Neuronal stem cell (in vitro differentiated cells): ENCODE results near the gene DPP6.

Experiments
- DNase-seq: peaks from one replicate; pipeline ENCODE4 v3.0.0-alpha.2; 2013; ENCODE audit warnings: low spot score
- H2AFZ ChIP-seq: one replicate; pipeline ENCODE4 v1.6.1; 2013; ENCODE audit warnings: mild to moderate bottlenecking, low read length, inconsistent platforms
- H2AK5ac ChIP-seq: 2 replicates; pipeline ENCODE4 v1.6.1; 2013; ENCODE audit warnings: low read depth, mild to moderate bottlenecking, inconsistent platforms, low read length, moderate library complexity, mixed read lengths
- H2BK120ac ChIP-seq: 2 replicates; pipeline ENCODE4 v1.6.1; 2013; ENCODE audit warnings: low read depth, mild to moderate bottlenecking, inconsistent platforms, low read length, moderate library complexity, mixed read lengths
- H2BK12ac ChIP-seq: one replicate; pipeline ENCODE4 v1.6.1; 2013; ENCODE audit warnings: low read length, inconsistent platforms
- H2BK15ac ChIP-seq: 2 replicates; pipeline ENCODE4 v1.6.1; 2013; ENCODE audit warnings: mild to moderate bottlenecking, low read length, inconsistent platforms, mixed read lengths
- H2BK5ac ChIP-seq: one replicate; pipeline ENCODE4 v1.6.1; 2013; ENCODE audit warnings: inconsistent platforms, mild to moderate bottlenecking, low read length, moderate library complexity
- H3K14ac ChIP-seq: one replicate; pipeline ENCODE4 v1.6.1; 2013; ENCODE audit warnings: low read length, inconsistent platforms
- H3K18ac ChIP-seq: 2 replicates; pipeline ENCODE4 v1.6.1; 2013; ENCODE audit warnings: low read length, inconsistent platforms
- H3K23ac ChIP-seq: 2 replicates; pipeline ENCODE4 v1.6.1; 2013; ENCODE audit warnings: low read depth, mild to moderate bottlenecking, mixed read lengths, low read length, inconsistent platforms; ENCODE audit not compliant: poor library complexity
- H3K27ac ChIP-seq: replicated peaks from 3 replicates; pipeline ENCODE4 v1.5.1; 2013; ENCODE audit warnings: low read length, inconsistent platforms
- H3K27me3 ChIP-seq, 3 experiments: 2 replicates each; pipeline ENCODE4 v1.6.1; 2013; ENCODE audit warnings: low read length in 3 of 3, mild to moderate bottlenecking in 2 of 3, inconsistent platforms in 1 of 3, low read depth in 1 of 3, mixed read lengths in 1 of 3, moderate library complexity in 1 of 3; ENCODE audit not compliant: control insufficient read depth in 3 of 3, insufficient read depth in 3 of 3
- H3K36me3 ChIP-seq, 2 donors: replicated peaks in 1 of 2; 2 replicates each; pipeline ENCODE4 v1.6.1; 2013; ENCODE audit warnings: low read length in 2 of 2; ENCODE audit not compliant: control insufficient read depth in 2 of 2, insufficient read depth in 2 of 2
- H3K4ac ChIP-seq: 2 replicates; pipeline ENCODE4 v1.6.1; 2013; ENCODE audit warnings: inconsistent platforms, mild to moderate bottlenecking, low read length, moderate library complexity
- H3K4me1 ChIP-seq, 2 donors: 1 replicate in 1 of 2; 2 replicates in 1 of 2; pipeline ENCODE4 v1.6.1; 2013; ENCODE audit warnings: low read length in 2 of 2, low read depth in 1 of 2; ENCODE audit not compliant: control insufficient read depth in 2 of 2, insufficient read depth in 1 of 2
- H3K4me2 ChIP-seq: one replicate; pipeline ENCODE4 v1.6.1; 2013; ENCODE audit warnings: mild to moderate bottlenecking, low read length, inconsistent platforms; ENCODE audit not compliant: insufficient read depth, poor library complexity, severe bottlenecking
- H3K4me3 ChIP-seq, 2 donors: 2 replicates each; pipeline ENCODE4 v1.5.1; 2013; ENCODE audit warnings: low read length in 2 of 2, mild to moderate bottlenecking in 2 of 2, inconsistent platforms in 1 of 2, moderate library complexity in 1 of 2
- H3K79me1 ChIP-seq: one replicate; pipeline ENCODE4 v1.6.1; 2013; ENCODE audit warnings: low read depth, mild to moderate bottlenecking, inconsistent platforms, low read length, moderate library complexity
- H3K9ac ChIP-seq: one replicate; pipeline ENCODE4 v1.6.1; 2013; ENCODE audit warnings: mild to moderate bottlenecking, low read depth, low read length, inconsistent platforms; ENCODE audit not compliant: poor library complexity
- H3K9me3 ChIP-seq, 2 donors: replicated peaks in 1 of 2; 2 replicates each; pipeline versions ENCODE3 to v1.6.1; 2013; ENCODE audit warnings: low read length in 2 of 2, mild to moderate bottlenecking in 2 of 2, inconsistent platforms in 1 of 2, low read depth in 1 of 2, mixed read lengths in 1 of 2, moderate library complexity in 1 of 2; ENCODE audit not compliant: control insufficient read depth in 2 of 2, insufficient read depth in 1 of 2
- H4K8ac ChIP-seq: one replicate; pipeline ENCODE4 v1.6.1; 2013; ENCODE audit warnings: low read depth, mild to moderate bottlenecking, inconsistent platforms, low read length, moderate library complexity
- H4K91ac ChIP-seq: one replicate; pipeline ENCODE4 v1.6.1; 2013; ENCODE audit warnings: low read length, low read depth, mild to moderate bottlenecking, inconsistent platforms; ENCODE audit not compliant: poor library complexity
- WGBS, 2 donors: extraction: QIAGEN DNeasy Blood & Tissue Kit; methylation state at CpG; one replicate each; pipeline ENCODE4 v1.1.7; 2013; ENCODE audit warnings: missing lambda C conversion rate in 2 of 2, mixed read lengths in 1 of 2; ENCODE audit not compliant: insufficient read length in 2 of 2, insufficient replicate concordance in 1 of 2; ENCODE audit errors: extremely low coverage in 2 of 2; 5-methylcytosine and 5-hydroxymethylcytosine counted together

The DPP6 gene

DNA sequence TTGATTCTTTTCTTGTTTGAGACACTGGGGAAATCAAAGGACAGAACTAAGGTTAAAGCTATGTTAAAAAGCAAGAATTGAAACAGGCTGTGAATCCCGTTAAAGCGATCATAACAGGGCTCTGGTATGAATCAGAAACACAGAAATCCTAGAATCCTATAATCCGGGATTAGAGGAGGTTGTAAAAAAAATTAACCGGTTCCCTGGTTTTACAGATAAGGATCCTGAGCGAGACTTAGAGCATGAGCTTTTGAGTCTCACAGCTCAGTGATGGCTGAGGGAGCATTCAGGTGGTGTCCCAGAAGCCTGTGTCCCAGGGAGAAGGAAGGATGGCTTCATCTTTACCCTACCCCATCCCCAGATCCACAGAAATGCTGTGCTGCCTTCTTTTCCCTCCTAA is 489.4 kb downstream of the DPP6 start:
- Histone ChIP-seq H2BK5ac (no peak overlapping the region), H4K91ac (no peak overlapping the region), H3K9ac (no peak overlapping the region), H2BK12ac (no peak overlapping the region), H4K8ac (no peak overlapping the region), H3K79me1 (no peaks in the 10 kb centered on the region), H3K27me3 (no peaks in the 10 kb centered on the region), H2AK5ac (no peak overlapping the region), H2BK15ac (no peak overlapping the region), H3K4me1 (no peaks in the 10 kb centered on the region), H2BK120ac (no peak overlapping the region), H3K9me3 (no peaks in the 10 kb centered on the region), H3K18ac (no peak overlapping the region), H3K4me2 (no peak overlapping the region), H3K4ac (no peak overlapping the region), H3K36me3 (no peaks in the 10 kb centered on the region), H2AFZ (no peak overlapping the region), H3K14ac (no peak overlapping the region), H3K4me3 (no peak overlapping the region), H3K23ac (no peak overlapping the region), H3K27ac (no peak overlapping the region)
- no CpG with 5 or more reads among the region's 5 CpGs for WGBS, 2 donors
- no peak for DNase-seq

DNA sequence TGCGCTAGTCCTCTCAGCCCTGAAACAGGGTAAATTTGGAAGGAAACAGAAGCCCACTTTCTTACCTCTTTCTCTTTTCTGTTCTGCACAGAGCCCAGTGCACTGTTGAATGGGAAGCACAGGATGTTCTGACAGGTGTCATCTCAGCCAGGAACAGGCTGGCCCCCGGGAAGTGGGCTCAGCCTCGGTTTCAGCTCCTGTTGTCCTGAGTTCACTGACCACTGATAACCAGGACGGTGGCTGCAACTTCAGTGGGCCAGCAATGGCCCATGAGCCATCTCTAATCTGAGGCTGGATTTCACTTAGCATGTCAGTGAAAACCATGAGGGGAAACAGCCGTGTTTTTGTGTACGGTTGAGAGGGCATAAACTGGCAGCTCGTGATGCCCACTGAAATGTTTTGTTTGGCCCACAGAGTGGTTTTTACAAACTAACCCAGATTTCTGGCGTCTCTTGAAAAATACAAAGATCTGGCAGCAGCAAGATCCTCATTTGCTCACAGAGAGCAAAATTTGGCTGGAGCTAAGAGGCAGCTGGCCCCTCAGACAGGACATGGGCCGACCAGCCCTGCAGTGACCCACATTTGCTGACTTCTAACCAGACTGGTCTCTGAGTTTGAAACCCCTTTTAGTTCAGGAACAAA is 494.9 kb downstream of the DPP6 start:
- no peak overlapping the region for H2AK5ac ChIP-seq
- no peak overlapping the region for H4K8ac ChIP-seq
- H3K4me2 ChIP-seq, result no peak overlapping the region
- H2BK5ac ChIP-seq, result no peak overlapping the region
- H3K27ac ChIP-seq, result no peak overlapping the region
- H3K9me3 ChIP-seq, result no peaks in the 10 kb centered on the region
- no peaks in the 10 kb centered on the region for H3K79me1 ChIP-seq
- H3K18ac ChIP-seq, result no peak overlapping the region
- H3K23ac ChIP-seq, result no peak overlapping the region
- no peak overlapping the region for H3K4me3 ChIP-seq
- H3K4ac ChIP-seq, result no peak overlapping the region
- no peak overlapping the region for H2BK120ac ChIP-seq
- DNase-seq, result no peak
- no peak overlapping the region for H2BK12ac ChIP-seq
- no peak overlapping the region for H3K9ac ChIP-seq
- peak overlapping the region; percentile 29 for H2AFZ ChIP-seq
- no peak overlapping the region for H3K14ac ChIP-seq
- H3K36me3 ChIP-seq, result no peaks in the 10 kb centered on the region
- H3K27me3 ChIP-seq, result no peaks in the 10 kb centered on the region
- H2BK15ac ChIP-seq, result no peak overlapping the region
- WGBS, 2 donors, result no CpG with 5 or more reads among the region's 9 CpGs
- no peak overlapping the region for H4K91ac ChIP-seq
- H3K4me1 ChIP-seq, result no peaks in the 10 kb centered on the region

DNA sequence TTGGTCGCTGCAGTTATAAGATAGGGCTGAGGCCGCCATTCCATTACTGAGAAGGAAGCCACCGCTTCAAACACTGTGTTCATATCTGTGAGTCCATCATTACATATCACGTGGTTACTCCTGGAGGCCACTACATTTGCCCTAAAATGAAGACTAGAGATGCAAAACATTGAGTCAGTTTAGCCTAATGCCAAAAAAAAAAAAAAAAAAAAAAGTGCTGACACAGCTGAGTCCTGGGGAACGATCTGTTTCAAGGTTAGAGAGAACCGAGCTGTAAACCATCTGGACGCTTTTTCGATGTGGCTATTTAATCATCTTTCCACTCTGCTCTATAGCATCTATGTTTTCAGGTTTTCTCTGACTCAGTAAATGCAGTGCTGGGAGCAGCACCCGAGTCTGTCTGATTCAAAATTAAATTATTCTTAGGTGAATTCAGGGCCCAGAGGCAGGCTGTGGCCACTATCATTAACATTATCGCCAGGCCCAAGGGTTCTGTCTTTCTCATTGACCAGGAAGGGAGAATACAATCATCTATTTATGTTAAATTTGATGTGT is 501.6 kb downstream of the DPP6 start:
- no peak overlapping the region for H4K91ac ChIP-seq
- H3K23ac ChIP-seq, result no peak overlapping the region
- H3K4me3 ChIP-seq, result no peak overlapping the region
- H3K36me3 ChIP-seq, result no peaks in the 10 kb centered on the region
- H3K4me1 ChIP-seq, result no peaks in the 10 kb centered on the region
- H2BK12ac ChIP-seq, result no peak overlapping the region
- no peak overlapping the region for H3K27ac ChIP-seq
- WGBS, 2 donors, result no CpG with 5 or more reads among the region's 10 CpGs
- H2BK15ac ChIP-seq, result no peak overlapping the region
- no peak overlapping the region for H3K18ac ChIP-seq
- H2AK5ac ChIP-seq, result no peak overlapping the region
- no peak overlapping the region for H2BK5ac ChIP-seq
- H2AFZ ChIP-seq, result no peak overlapping the region
- no peak overlapping the region for H3K4ac ChIP-seq
- no peaks in the 10 kb centered on the region for H3K79me1 ChIP-seq
- peaks cover 0 to 2% of the 10 kb centered on the region in 2 donors for H3K9me3 ChIP-seq
- no peak overlapping the region for H3K14ac ChIP-seq
- no peak for DNase-seq
- H4K8ac ChIP-seq, result no peak overlapping the region
- H2BK120ac ChIP-seq, result no peak overlapping the region
- no peak overlapping the region for H3K4me2 ChIP-seq
- H3K9ac ChIP-seq, result no peak overlapping the region
- H3K27me3 ChIP-seq, result no peaks in the 10 kb centered on the region

DNA sequence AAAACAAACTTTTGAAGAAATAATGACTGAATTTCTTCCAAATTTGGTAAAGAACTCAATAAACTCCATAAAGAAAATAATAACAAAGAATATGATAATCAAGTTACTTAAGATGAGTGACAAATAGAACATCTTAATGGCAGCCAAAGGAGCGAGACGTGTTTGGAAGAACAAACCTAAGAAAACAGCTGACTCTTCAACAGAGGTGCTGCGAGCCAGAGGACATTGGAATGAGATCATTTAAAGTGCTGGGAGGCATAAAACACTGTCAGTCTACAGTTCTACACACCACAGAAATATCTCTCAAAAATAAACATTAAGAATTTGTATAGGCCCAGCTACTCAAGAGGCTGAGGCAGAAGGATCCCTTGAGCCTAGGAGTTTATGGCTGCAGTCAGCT is 507.3 kb downstream of the DPP6 start:
- Histone ChIP-seq H2BK120ac (no peak overlapping the region), H3K79me1 (no peaks in the 10 kb centered on the region), H2AFZ (no peak overlapping the region), H3K4ac (no peak overlapping the region), H3K4me1 (no peaks in the 10 kb centered on the region), H3K27ac (no peak overlapping the region), H3K18ac (no peak overlapping the region), H3K9ac (no peak overlapping the region), H3K9me3 (peaks cover 0 to 2% of the 10 kb centered on the region in 2 donors), H2BK12ac (no peak overlapping the region), H2BK15ac (no peak overlapping the region), H3K36me3 (no peaks in the 10 kb centered on the region), H2BK5ac (no peak overlapping the region), H3K4me3 (no peak overlapping the region), H3K14ac (no peak overlapping the region), H4K91ac (no peak overlapping the region), H3K4me2 (no peak overlapping the region), H2AK5ac (no peak overlapping the region), H4K8ac (no peak overlapping the region), H3K23ac (no peak overlapping the region), H3K27me3 (no peaks in the 10 kb centered on the region)
- no CpG with 5 or more reads among the region's 3 CpGs for WGBS, 2 donors
- DNase-seq, result no peak
